ENCODE measurements around the gene LRIF1.
A peak's percentile ranks its signal among the peaks of the same experiment; 100 is the strongest.

The LRIF1 gene

GRCh38 chr1:110898734-110899457 lies 64.8 kb downstream of the LRIF1 start:
- Histone ChIP-seq H3K36me3 (ENCODE audit: control insufficient read depth in 4 of 4, insufficient read depth in 4 of 4, low read length in 3 of 4) (peaks cover 22 to 67% (median 45%) of the 10 kb centered on the region in 4 experiments), H3K4me1 (ENCODE audit: control extremely low read depth in 1 of 4, control insufficient read depth in 4 of 4, insufficient read depth in 4 of 4, low read length in 3 of 4) (peaks cover 0 to 6% (median 3%) of the 10 kb centered on the region in 4 experiments), H3K9me3 (ENCODE audit: control extremely low read depth in 1 of 5, control insufficient read depth in 4 of 5, insufficient read depth in 2 of 5, low read depth in 1 of 5, low read length in 4 of 5) (no peaks in the 10 kb centered on the region), H3K27ac (ENCODE audit: insufficient read depth in 1 of 2, low read depth in 1 of 2, low read length in 2 of 2, poor library complexity in 1 of 2, severe bottlenecking in 2 of 2) (no peak overlapping the region), H3K27me3 (replicated peaks in 2 of 5; ENCODE audit: control insufficient read depth in 4 of 5, insufficient read depth in 5 of 5, low read length in 4 of 5) (no peaks in the 10 kb centered on the region), H3K4me3 (ENCODE audit: control insufficient read depth in 1 of 7, extremely low read depth in 1 of 7, insufficient read depth in 4 of 7, low read depth in 2 of 7, low read length in 6 of 7) (no peak overlapping the region)
- 93% methylated on average over 2 of the region's 3 CpGs for WGBS (ENCODE audit: insufficient coverage)
- CTCF ChIA-PET = no interaction called here
- DNase-seq = no peak
- POLR2A ChIA-PET = interaction anchor here (0.7 kb wide), 1 partner anchor 26 kb away, joined by 3 read pairs; the partner anchor contains the start of gene CD53

DNA sequence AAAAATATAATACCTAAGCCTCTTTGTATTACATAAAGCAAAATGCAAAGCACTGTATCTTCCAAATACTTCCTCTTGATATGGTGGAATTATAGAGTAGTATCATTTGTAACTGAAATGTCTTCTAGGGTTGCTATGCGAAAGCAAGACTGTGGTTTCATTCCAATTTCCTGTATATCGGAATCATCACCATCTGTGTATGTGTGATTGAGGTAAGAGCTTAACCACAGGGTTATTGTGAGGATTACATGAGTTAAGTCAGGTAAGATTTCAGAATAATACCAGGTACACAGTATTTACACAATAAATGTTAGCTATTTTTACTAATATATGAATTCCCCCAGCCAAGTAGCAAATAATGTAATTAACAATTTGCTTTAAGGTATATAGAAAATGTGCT lies 66.0 kb downstream of the LRIF1 start:
- ChIA-PET CTCF (interaction anchor here (0.7 kb wide), 1 partner anchor 9 kb away, joined by 3 read pairs; no protein-coding TSS in a partner anchor), POLR2A (no interaction called here)
- Histone ChIP-seq H3K9me3 (ENCODE audit: control extremely low read depth in 1 of 5, control insufficient read depth in 4 of 5, insufficient read depth in 2 of 5, low read depth in 1 of 5, low read length in 4 of 5) (no peaks in the 10 kb centered on the region), H3K4me1 (ENCODE audit: control extremely low read depth in 1 of 4, control insufficient read depth in 4 of 4, insufficient read depth in 4 of 4, low read length in 3 of 4) (peaks cover 0 to 6% (median 3%) of the 10 kb centered on the region in 4 experiments), H3K4me3 (ENCODE audit: control insufficient read depth in 1 of 7, extremely low read depth in 1 of 7, insufficient read depth in 4 of 7, low read depth in 2 of 7, low read length in 6 of 7) (no peak overlapping the region), H3K27ac (ENCODE audit: insufficient read depth in 1 of 2, low read depth in 1 of 2, low read length in 2 of 2, poor library complexity in 1 of 2, severe bottlenecking in 2 of 2) (no peak overlapping the region), H3K36me3 (ENCODE audit: control insufficient read depth in 4 of 4, insufficient read depth in 4 of 4, low read length in 3 of 4) (peaks cover 24 to 74% (median 49%) of the 10 kb centered on the region in 4 experiments), H3K27me3 (replicated peaks in 2 of 5; ENCODE audit: control insufficient read depth in 4 of 5, insufficient read depth in 5 of 5, low read length in 4 of 5) (no peaks in the 10 kb centered on the region)
- WGBS (ENCODE audit: insufficient coverage) = no CpG with 5 or more reads among the region's 2 CpGs
- peak in 2 of 3 donors; percentile 38 to 54 for DNase-seq
